GM13977 (cell line): Measurements from ENCODE around the gene OTUD5.

Source experiments
- DNase-seq: peaks from one replicate; pipeline ENCODE4 v3.0.0; 2012; ENCODE audit warnings: low spot score
- in situ Hi-C: fragments of 300-500 bp; cut with MboI; formaldehyde crosslinking; loops from one replicate; pipeline ENCODE4 v1.12.0; 2022; ENCODE audit warnings: low sequenced_read_pairs, low pct_unique_long_range_greater_than_20kb, mixed read lengths, inconsistent platforms; ENCODE audit not compliant: unreplicated experiment
- TF ChIP-seq, protein P1 (sequence below): IDR thresholded peaks from 2 replicates; pipeline ENCODE4 v1.5.1; 2012; ENCODE audit warnings: mild to moderate bottlenecking, control low read depth; ENCODE audit not compliant: insufficient read depth; ENCODE audit errors: extremely low read depth, missing control alignments

OTUD5 gene

DNA sequence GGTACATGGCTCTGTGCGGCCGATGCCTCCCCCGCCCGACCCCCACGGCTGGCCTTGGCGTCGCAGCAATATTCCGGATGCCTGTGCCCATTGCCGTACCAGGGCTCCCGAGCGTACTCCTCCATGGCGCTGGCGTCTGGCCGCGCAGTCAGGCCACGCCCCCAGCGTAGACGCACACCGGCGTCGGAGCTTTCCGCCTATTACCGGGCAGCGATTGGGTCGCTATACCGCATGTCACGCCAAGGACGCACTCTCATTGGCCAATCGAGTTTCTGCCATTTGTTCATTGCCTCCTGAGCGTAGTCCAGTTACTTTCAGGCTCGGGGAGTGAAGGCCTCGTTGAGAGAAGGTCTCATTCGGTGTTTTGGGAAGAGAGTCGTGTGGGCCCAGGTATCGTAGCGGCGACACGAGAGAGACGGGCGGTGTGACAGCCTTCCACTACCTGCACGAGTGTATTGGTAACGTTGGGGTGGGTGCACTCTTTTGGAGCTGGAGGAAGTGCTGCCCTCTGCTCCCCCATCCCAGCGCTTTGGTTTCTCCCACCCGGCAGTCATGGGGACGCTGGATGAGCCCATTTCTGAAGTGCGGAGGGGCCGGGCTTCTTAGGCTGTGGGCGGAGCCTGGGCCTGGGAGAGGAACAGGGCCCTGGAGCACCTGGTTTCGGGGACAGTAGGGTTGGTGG is 59.6 kb downstream of the OTUD5 start, which contains the start of the genes PQBP1 and TIMM17B:
Gene PQBP1 (plus strand): TSS at position 306 of the 682 bp plus-strand sequence. CDS start 580 bp downstream, outside the sequence.
Gene TIMM17B (minus strand): TSS at position 144 of the 682 bp plus-strand sequence. CDS start 19 bp downstream, at position 125.
- in situ Hi-C loops, result no loop called here
- TF ChIP-seq, protein P1, sequence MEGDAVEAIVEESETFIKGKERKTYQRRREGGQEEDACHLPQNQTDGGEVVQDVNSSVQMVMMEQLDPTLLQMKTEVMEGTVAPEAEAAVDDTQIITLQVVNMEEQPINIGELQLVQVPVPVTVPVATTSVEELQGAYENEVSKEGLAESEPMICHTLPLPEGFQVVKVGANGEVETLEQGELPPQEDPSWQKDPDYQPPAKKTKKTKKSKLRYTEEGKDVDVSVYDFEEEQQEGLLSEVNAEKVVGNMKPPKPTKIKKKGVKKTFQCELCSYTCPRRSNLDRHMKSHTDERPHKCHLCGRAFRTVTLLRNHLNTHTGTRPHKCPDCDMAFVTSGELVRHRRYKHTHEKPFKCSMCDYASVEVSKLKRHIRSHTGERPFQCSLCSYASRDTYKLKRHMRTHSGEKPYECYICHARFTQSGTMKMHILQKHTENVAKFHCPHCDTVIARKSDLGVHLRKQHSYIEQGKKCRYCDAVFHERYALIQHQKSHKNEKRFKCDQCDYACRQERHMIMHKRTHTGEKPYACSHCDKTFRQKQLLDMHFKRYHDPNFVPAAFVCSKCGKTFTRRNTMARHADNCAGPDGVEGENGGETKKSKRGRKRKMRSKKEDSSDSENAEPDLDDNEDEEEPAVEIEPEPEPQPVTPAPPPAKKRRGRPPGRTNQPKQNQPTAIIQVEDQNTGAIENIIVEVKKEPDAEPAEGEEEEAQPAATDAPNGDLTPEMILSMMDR, result no peak
- DNase-seq, result peak; percentile 87

- DNase-seq, result no peak
- TF ChIP-seq, protein P1, result no peak
These were observed 60.2 kb downstream of the OTUD5 start for GRCh38 chrX:48897157-48897624.

GRCh38 chrX:48896611-48897011 is 60.8 kb downstream of the OTUD5 start:
- TF ChIP-seq, protein P1, result no peak
- no peak for DNase-seq
- in situ Hi-C loops, result no loop called here

More at GRCh38 chrX:48897157-48897624, 60.2 kb downstream of the OTUD5 start:
- in situ Hi-C loops, result no loop called here

DNA sequence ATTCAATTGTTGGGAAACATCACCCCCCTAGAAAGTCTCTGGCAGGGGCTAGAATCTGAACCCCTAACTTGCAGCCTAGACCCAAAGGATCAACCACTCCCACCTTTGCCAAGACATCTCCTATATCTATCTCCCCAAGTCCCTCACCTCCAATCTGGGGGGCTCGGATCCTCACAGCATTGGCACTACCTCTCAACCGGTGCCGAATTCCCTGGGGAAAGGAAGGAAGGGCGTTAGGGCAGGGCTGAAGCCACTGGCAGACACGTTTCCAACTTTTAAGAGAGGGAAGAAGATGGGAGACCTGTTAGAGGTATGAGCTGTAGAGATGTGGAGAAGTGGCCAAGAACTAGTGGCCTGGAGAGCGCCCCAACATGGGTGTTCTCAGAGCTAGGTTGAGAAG is 62.5 kb downstream of the OTUD5 start:
- in situ Hi-C loops, result no loop called here
- no peak for DNase-seq
- TF ChIP-seq, protein P1, result no peak

GRCh38 chrX:48893556-48894348 is 63.7 kb downstream of the OTUD5 start:
- TF ChIP-seq, protein P1, result no peak
- no peak for DNase-seq
- in situ Hi-C loops, result no loop called here

- TF ChIP-seq, protein P1, result no peak
- no peak for DNase-seq
- in situ Hi-C loops, result no loop called here
These were observed 64.5 kb downstream of the OTUD5 start for GRCh38 chrX:48892896-48893295.
